ENCODE data around the gene TUG1. TPM values are rescaled to one million over a fixed set of nuclear protein-coding genes. Genes with fewer than 3 reads are reported as not detected.

TUG1 gene
- 10 to 100 TPM; 45.1 to 49.0 TPM for total RNA-seq

- Mint-ChIP-seq H3K27me3 (no peaks in the 10 kb centered on the region), H3K4me1 (peaks cover 30% of the 10 kb centered on the region), H3K36me3 (ENCODE audit: low read depth) (peaks cover 70% of the 10 kb centered on the region), H3K27ac (peak within 1 kb of the TSS; percentile 91), H3K4me3 (peak within 1 kb of the TSS; percentile 85), H3K9me3 (peaks cover 13% of the 10 kb centered on the region)
- ATAC-seq (replicated peaks) = peak; percentile 97
Observed at GRCh38 chr22:30968924-30969531, at the start of gene TUG1. TUG1 (plus strand) TSS chr22:30969265.

- Mint-ChIP-seq H3K9me3 (no peaks in the 10 kb centered on the region), H3K4me3 (peak overlapping the region; percentile 78), H3K4me1 (peaks cover 5% of the 10 kb centered on the region), H3K27me3 (no peaks in the 10 kb centered on the region), H3K36me3 (ENCODE audit: low read depth) (peaks cover 4% of the 10 kb centered on the region), H3K27ac (no peak overlapping the region)
- no peak for ATAC-seq (replicated peaks)
Observed at GRCh38 chr22:30919973-30920372, 49.1 kb upstream of the TUG1 start.

- Mint-ChIP-seq H3K9me3 (no peaks in the 10 kb centered on the region), H3K4me3 (peak overlapping the region; percentile 78), H3K27me3 (no peaks in the 10 kb centered on the region), H3K27ac (no peak overlapping the region), H3K4me1 (peaks cover 5% of the 10 kb centered on the region), H3K36me3 (ENCODE audit: low read depth) (peaks cover 8% of the 10 kb centered on the region)
- ATAC-seq (replicated peaks) = peak; percentile 77
Observed at GRCh38 chr22:30920407-30920806, 48.7 kb upstream of the TUG1 start.

- H3K9me3 Mint-ChIP-seq = no peaks in the 10 kb centered on the region
- no peaks in the 10 kb centered on the region for H3K27me3 Mint-ChIP-seq
- peaks cover 12% of the 10 kb centered on the region for H3K36me3 Mint-ChIP-seq (ENCODE audit: low read depth)
- peak overlapping the region; percentile 52 for H3K27ac Mint-ChIP-seq
- peak overlapping the region; percentile 78 for H3K4me3 Mint-ChIP-seq
- ATAC-seq (replicated peaks) = peak; percentile 30
- H3K4me1 Mint-ChIP-seq = peaks cover 5% of the 10 kb centered on the region
Observed at GRCh38 chr22:30921108-30921507, 48.0 kb upstream of the TUG1 start.

GRCh38 chr22:30922151-30922611 lies 46.9 kb upstream of the TUG1 start:
- peak overlapping the region; percentile 78 for H3K4me3 Mint-ChIP-seq
- H3K4me1 Mint-ChIP-seq = peaks cover 5% of the 10 kb centered on the region

GRCh38 chr22:30923168-30923900 lies 45.7 kb upstream of the TUG1 start:
- Mint-ChIP-seq H3K27me3 (no peaks in the 10 kb centered on the region), H3K4me3 (no peak overlapping the region), H3K9me3 (no peaks in the 10 kb centered on the region), H3K4me1 (peaks cover 5% of the 10 kb centered on the region), H3K27ac (no peak overlapping the region), H3K36me3 (ENCODE audit: low read depth) (peaks cover 35% of the 10 kb centered on the region)
- ATAC-seq (replicated peaks) = no peak

More at GRCh38 chr22:30922151-30922611, 46.9 kb upstream of the TUG1 start:
- H3K9me3 Mint-ChIP-seq = no peaks in the 10 kb centered on the region
- peak overlapping the region; percentile 52 for H3K27ac Mint-ChIP-seq
- no peaks in the 10 kb centered on the region for H3K27me3 Mint-ChIP-seq
- peaks cover 23% of the 10 kb centered on the region for H3K36me3 Mint-ChIP-seq (ENCODE audit: low read depth)
- peak; percentile 61 for ATAC-seq (replicated peaks)

- Mint-ChIP-seq H3K4me1 (peaks cover under 1% of the 10 kb centered on the region), H3K27me3 (no peaks in the 10 kb centered on the region)
Observed at GRCh38 chr22:30925667-30926066, 43.4 kb upstream of the TUG1 start.

GRCh38 chr22:30926706-30927105 lies 42.4 kb upstream of the TUG1 start:
- Mint-ChIP-seq H3K4me3 (no peak overlapping the region), H3K36me3 (ENCODE audit: low read depth) (peaks cover 66% of the 10 kb centered on the region), H3K4me1 (peaks cover 5% of the 10 kb centered on the region), H3K27me3 (no peaks in the 10 kb centered on the region), H3K27ac (peak overlapping the region; percentile 12), H3K9me3 (no peaks in the 10 kb centered on the region)
- no peak for ATAC-seq (replicated peaks)

More at GRCh38 chr22:30925667-30926066, 43.4 kb upstream of the TUG1 start:
- ATAC-seq (replicated peaks) = no peak
- no peak overlapping the region for H3K4me3 Mint-ChIP-seq
- peaks cover 55% of the 10 kb centered on the region for H3K36me3 Mint-ChIP-seq (ENCODE audit: low read depth)
- H3K9me3 Mint-ChIP-seq = no peaks in the 10 kb centered on the region
- H3K27ac Mint-ChIP-seq = no peak overlapping the region

- Mint-ChIP-seq H3K9me3 (no peaks in the 10 kb centered on the region), H3K27ac (peak overlapping the region; percentile 12), H3K27me3 (no peaks in the 10 kb centered on the region), H3K4me3 (no peak overlapping the region), H3K36me3 (ENCODE audit: low read depth) (peaks cover 77% of the 10 kb centered on the region), H3K4me1 (peaks cover 5% of the 10 kb centered on the region)
- ATAC-seq (replicated peaks) = no peak
Observed at GRCh38 chr22:30927806-30928205, 41.3 kb upstream of the TUG1 start.

- Mint-ChIP-seq H3K4me1 (peaks cover 5% of the 10 kb centered on the region), H3K27me3 (no peaks in the 10 kb centered on the region), H3K36me3 (ENCODE audit: low read depth) (peaks cover 81% of the 10 kb centered on the region), H3K27ac (no peak overlapping the region), H3K4me3 (no peak overlapping the region), H3K9me3 (no peaks in the 10 kb centered on the region)
- no peak for ATAC-seq (replicated peaks)
Observed at GRCh38 chr22:30928401-30928800, 40.7 kb upstream of the TUG1 start.

- Mint-ChIP-seq H3K27me3 (no peaks in the 10 kb centered on the region), H3K27ac (peak overlapping the region; percentile 80), H3K4me3 (no peak overlapping the region), H3K4me1 (peaks cover 5% of the 10 kb centered on the region), H3K9me3 (no peaks in the 10 kb centered on the region), H3K36me3 (ENCODE audit: low read depth) (peaks cover 92% of the 10 kb centered on the region)
- no peak for ATAC-seq (replicated peaks)
Observed at GRCh38 chr22:30930228-30930627, 38.8 kb upstream of the TUG1 start.

GRCh38 chr22:30931541-30932300 lies 37.3 kb upstream of the TUG1 start:
- ATAC-seq (replicated peaks) = no peak
- Mint-ChIP-seq H3K4me1 (peaks cover 9% of the 10 kb centered on the region), H3K36me3 (ENCODE audit: low read depth) (peaks cover 96% of the 10 kb centered on the region), H3K27me3 (no peaks in the 10 kb centered on the region), H3K9me3 (no peaks in the 10 kb centered on the region), H3K27ac (peak overlapping the region; percentile 80), H3K4me3 (no peak overlapping the region)

- no peaks in the 10 kb centered on the region for H3K9me3 Mint-ChIP-seq
- peaks cover 96% of the 10 kb centered on the region for H3K36me3 Mint-ChIP-seq (ENCODE audit: low read depth)
- H3K27ac Mint-ChIP-seq = peak overlapping the region; percentile 80
- ATAC-seq (replicated peaks) = no peak
- peaks cover 9% of the 10 kb centered on the region for H3K4me1 Mint-ChIP-seq
- H3K4me3 Mint-ChIP-seq = no peak overlapping the region
- no peaks in the 10 kb centered on the region for H3K27me3 Mint-ChIP-seq
Observed at GRCh38 chr22:30932661-30933060, 36.4 kb upstream of the TUG1 start.

- Mint-ChIP-seq H3K36me3 (ENCODE audit: low read depth) (peaks cover 94% of the 10 kb centered on the region), H3K9me3 (no peaks in the 10 kb centered on the region), H3K4me1 (peaks cover 9% of the 10 kb centered on the region), H3K27ac (peak overlapping the region; percentile 68), H3K4me3 (no peak overlapping the region), H3K27me3 (no peaks in the 10 kb centered on the region)
- ATAC-seq (replicated peaks) = no peak
Observed at GRCh38 chr22:30933457-30933856, 35.6 kb upstream of the TUG1 start.
